Measurements from ENCODE around the gene CANT1. TPM values are rescaled to one million over a fixed set of nuclear protein-coding genes. Genes with fewer than 3 reads are reported as not detected.
A peak's percentile ranks its signal among the peaks of the same experiment; 100 is the strongest.

CANT1 gene
- total RNA-seq, 2 donors from 2014 or later = 65.7 to 72.3 TPM

GRCh38 chr17:79047291-79047920 lies 37.8 kb upstream of the CANT1 start:
- no peak overlapping the region for H3K27ac Mint-ChIP-seq
- DNase-seq (ENCODE audit: low spot score) = peak; percentile 31
- no peaks in the 10 kb centered on the region for H3K36me3 Mint-ChIP-seq
- peaks cover 3 to 7% of the 10 kb centered on the region in 2 donors for H3K4me1 Mint-ChIP-seq (ENCODE audit: low read depth in 2 of 2)
- no peak for ATAC-seq
- H3K9me3 Mint-ChIP-seq = no peaks in the 10 kb centered on the region
- H3K4me3 Mint-ChIP-seq = no peak overlapping the region
- H3K27me3 Mint-ChIP-seq = peaks cover 11 to 12% of the 10 kb centered on the region in 2 donors

- Mint-ChIP-seq H3K36me3 (no peaks in the 10 kb centered on the region), H3K27ac (no peak overlapping the region), H3K4me1 (ENCODE audit: low read depth in 2 of 2) (peaks cover 3 to 7% of the 10 kb centered on the region in 2 donors), H3K9me3 (no peaks in the 10 kb centered on the region), H3K27me3 (peaks cover 11 to 12% of the 10 kb centered on the region in 2 donors), H3K4me3 (no peak overlapping the region)
- ATAC-seq (no peak), DNase-seq (ENCODE audit: low spot score) (peak; percentile 28)
Measured at GRCh38 chr17:79046916-79047280, 37.3 kb upstream of the CANT1 start.

- no peak for ATAC-seq
- Mint-ChIP-seq H3K4me1 (ENCODE audit: low read depth in 2 of 2) (peaks cover 3 to 7% of the 10 kb centered on the region in 2 donors), H3K4me3 (no peak overlapping the region)
Measured at GRCh38 chr17:79046197-79046915, 36.8 kb upstream of the CANT1 start.

GRCh38 chr17:79045842-79046196 lies 36.3 kb upstream of the CANT1 start:
- Mint-ChIP-seq H3K9me3 (no peaks in the 10 kb centered on the region), H3K27me3 (peaks cover 7 to 9% of the 10 kb centered on the region in 2 donors), H3K36me3 (no peaks in the 10 kb centered on the region), H3K4me3 (no peak overlapping the region), H3K27ac (no peak overlapping the region), H3K4me1 (ENCODE audit: low read depth in 2 of 2) (peaks cover 3 to 7% of the 10 kb centered on the region in 2 donors)
- DNase-seq (ENCODE audit: low spot score) (peak; percentile 61), ATAC-seq (peak; percentile 67 to 74)

More at GRCh38 chr17:79046197-79046915, 36.8 kb upstream of the CANT1 start:
- H3K9me3 Mint-ChIP-seq = no peaks in the 10 kb centered on the region
- H3K27me3 Mint-ChIP-seq = peaks cover 11 to 12% of the 10 kb centered on the region in 2 donors
- no peak overlapping the region for H3K27ac Mint-ChIP-seq
- H3K36me3 Mint-ChIP-seq = no peaks in the 10 kb centered on the region
- DNase-seq (ENCODE audit: low spot score) = peak; percentile 28

GRCh38 chr17:79045001-79045729 lies 35.6 kb upstream of the CANT1 start:
- H3K4me3 Mint-ChIP-seq = no peak overlapping the region
- H3K4me1 Mint-ChIP-seq (ENCODE audit: low read depth in 2 of 2) = peaks cover 3 to 7% of the 10 kb centered on the region in 2 donors
- DNase-seq (ENCODE audit: low spot score) (peak; percentile 49), ATAC-seq (no peak)
- H3K36me3 Mint-ChIP-seq = no peaks in the 10 kb centered on the region
- no peaks in the 10 kb centered on the region for H3K9me3 Mint-ChIP-seq
- peaks cover 7% of the 10 kb centered on the region in 2 donors for H3K27me3 Mint-ChIP-seq
- H3K27ac Mint-ChIP-seq = no peak overlapping the region

GRCh38 chr17:79044462-79044861 lies 34.9 kb upstream of the CANT1 start:
- no peak for ATAC-seq
- Mint-ChIP-seq H3K27me3 (peaks cover 6 to 7% of the 10 kb centered on the region in 2 donors), H3K27ac (no peak overlapping the region)

GRCh38 chr17:79043931-79044320 lies 34.4 kb upstream of the CANT1 start:
- Mint-ChIP-seq H3K9me3 (no peaks in the 10 kb centered on the region), H3K4me3 (no peak overlapping the region), H3K36me3 (no peaks in the 10 kb centered on the region), H3K4me1 (ENCODE audit: low read depth in 2 of 2) (peaks cover 3 to 7% of the 10 kb centered on the region in 2 donors), H3K27ac (no peak overlapping the region), H3K27me3 (peaks cover 6 to 7% of the 10 kb centered on the region in 2 donors)
- peak; percentile 39 for DNase-seq (ENCODE audit: low spot score)
- ATAC-seq = no peak

More at GRCh38 chr17:79044462-79044861, 34.9 kb upstream of the CANT1 start:
- Mint-ChIP-seq H3K9me3 (no peaks in the 10 kb centered on the region), H3K36me3 (no peaks in the 10 kb centered on the region), H3K4me3 (no peak overlapping the region), H3K4me1 (ENCODE audit: low read depth in 2 of 2) (peaks cover 3 to 7% of the 10 kb centered on the region in 2 donors)
- DNase-seq (ENCODE audit: low spot score) = peak; percentile 58

- H3K27ac Mint-ChIP-seq = peak overlapping the region in 1 of 2 donors; percentile 3
- H3K4me1 Mint-ChIP-seq (ENCODE audit: low read depth in 2 of 2) = peaks cover 7% of the 10 kb centered on the region in 2 donors
- no peaks in the 10 kb centered on the region for H3K36me3 Mint-ChIP-seq
- H3K27me3 Mint-ChIP-seq = peaks cover 6 to 7% of the 10 kb centered on the region in 2 donors
- H3K4me3 Mint-ChIP-seq = no peak overlapping the region
- DNase-seq (ENCODE audit: low spot score) (peak; percentile 42), ATAC-seq (no peak)
- H3K9me3 Mint-ChIP-seq = no peaks in the 10 kb centered on the region
Measured at GRCh38 chr17:79043191-79043930, 33.8 kb upstream of the CANT1 start.

GRCh38 chr17:79042421-79043190 lies 33.0 kb upstream of the CANT1 start:
- no peak for ATAC-seq
- Mint-ChIP-seq H3K27ac (peak overlapping the region in 1 of 2 donors; percentile 3), H3K27me3 (peaks cover 6 to 7% of the 10 kb centered on the region in 2 donors), H3K9me3 (no peaks in the 10 kb centered on the region), H3K4me1 (ENCODE audit: low read depth in 2 of 2) (peaks cover 7 to 9% of the 10 kb centered on the region in 2 donors), H3K4me3 (no peak overlapping the region), H3K36me3 (no peaks in the 10 kb centered on the region)
- DNase-seq (ENCODE audit: low spot score) = peak; percentile 58

- Mint-ChIP-seq H3K4me1 (ENCODE audit: low read depth in 2 of 2) (peaks cover 7 to 9% of the 10 kb centered on the region in 2 donors), H3K4me3 (no peak overlapping the region), H3K36me3 (no peaks in the 10 kb centered on the region), H3K27ac (no peak overlapping the region), H3K27me3 (peaks cover 6 to 7% of the 10 kb centered on the region in 2 donors), H3K9me3 (no peaks in the 10 kb centered on the region)
- DNase-seq (ENCODE audit: low spot score) = peak; percentile 49
- ATAC-seq = no peak
Measured at GRCh38 chr17:79041723-79042420, 32.3 kb upstream of the CANT1 start.

GRCh38 chr17:79041041-79041570 lies 31.5 kb upstream of the CANT1 start:
- Mint-ChIP-seq H3K36me3 (no peaks in the 10 kb centered on the region), H3K9me3 (no peaks in the 10 kb centered on the region), H3K4me3 (no peak overlapping the region), H3K27ac (no peak overlapping the region), H3K4me1 (ENCODE audit: low read depth in 2 of 2) (peaks cover 7 to 9% of the 10 kb centered on the region in 2 donors), H3K27me3 (peaks cover 6 to 7% of the 10 kb centered on the region in 2 donors)
- ATAC-seq (no peak), DNase-seq (ENCODE audit: low spot score) (peak; percentile 56)

- Mint-ChIP-seq H3K36me3 (no peaks in the 10 kb centered on the region), H3K4me1 (ENCODE audit: low read depth in 2 of 2) (peaks cover 6 to 7% of the 10 kb centered on the region in 2 donors), H3K27ac (no peak overlapping the region), H3K27me3 (peaks cover 3 to 7% of the 10 kb centered on the region in 2 donors), H3K4me3 (no peak overlapping the region), H3K9me3 (no peaks in the 10 kb centered on the region)
- no peak for ATAC-seq
- no peak for DNase-seq (ENCODE audit: low spot score)
Measured at GRCh38 chr17:79039886-79040285, 30.3 kb upstream of the CANT1 start.
